Amniotic stem cell (primary cell): ENCODE data around the gene CLC.
"Not testable (repeated sequence)": the region's sequence is repeated elsewhere in the genome, so short reads cannot be mapped to it uniquely, and the experiment has no call there.

Source experiments
- DNase-seq: peaks from one replicate; lab custom pipeline; 2025; lab: John Stamatoyannopoulos, UW

CLC gene

GRCh38 chr19:39737891-39738290, at the start of gene CLC:
Gene CLC, minus strand, starts transcription at chr19:39738029. Its CDS starts 77 bp downstream, at chr19:39737952.
- no peak for DNase-seq

GRCh38 chr19:39780894-39781293, 43.1 kb upstream of the CLC start:
- no peak for DNase-seq

- DNase-seq, result no peak
Measured at GRCh38 chr19:39778763-39779162, 40.9 kb upstream of the CLC start, which contains the start of gene LEUTX. Gene LEUTX, plus strand, starts transcription at chr19:39778854. Its CDS starts 67 bp downstream, at chr19:39778921.

- no peak for DNase-seq
Measured at GRCh38 chr19:39768786-39769185, 31.0 kb upstream of the CLC start.

- no peak for DNase-seq
Measured at GRCh38 chr19:39768334-39768733, 30.5 kb upstream of the CLC start.

- DNase-seq, result peak; percentile 20
Measured at GRCh38 chr19:39765091-39766076, 27.6 kb upstream of the CLC start.

GRCh38 chr19:39761851-39762250, 24.0 kb upstream of the CLC start:
- DNase-seq, result not testable (repeated sequence)

GRCh38 chr19:39759457-39760184, 21.8 kb upstream of the CLC start:
- no peak for DNase-seq

GRCh38 chr19:39754971-39755370, 17.1 kb upstream of the CLC start:
- no peak for DNase-seq

- DNase-seq, result no peak
Measured at GRCh38 chr19:39754544-39754943, 16.7 kb upstream of the CLC start.

GRCh38 chr19:39752795-39753194, 15.0 kb upstream of the CLC start:
- DNase-seq, result no peak

GRCh38 chr19:39752390-39752789, 14.6 kb upstream of the CLC start:
- no peak for DNase-seq

GRCh38 chr19:39749981-39750380, 12.2 kb upstream of the CLC start:
- DNase-seq, result no peak

GRCh38 chr19:39746836-39747529, 9.2 kb upstream of the CLC start:
- DNase-seq, result no peak

- DNase-seq, result no peak
Measured at GRCh38 chr19:39745643-39746042, 7.8 kb upstream of the CLC start.

- no peak for DNase-seq
Measured at GRCh38 chr19:39740395-39740794, 2.6 kb upstream of the CLC start.

- no peak for DNase-seq
Measured at GRCh38 chr19:39738814-39739213, 985 bp upstream of the CLC start.

- no peak for DNase-seq
Measured at GRCh38 chr19:39737351-39737750, 478 bp downstream of the CLC start.

GRCh38 chr19:39736088-39736487, 1.7 kb downstream of the CLC start:
- DNase-seq, result no peak

- no peak for DNase-seq
Measured at GRCh38 chr19:39735688-39736087, 2.1 kb downstream of the CLC start.

- no peak for DNase-seq
Measured at GRCh38 chr19:39733841-39734240, 4.0 kb downstream of the CLC start.

GRCh38 chr19:39731685-39732084, 6.1 kb downstream of the CLC start:
- DNase-seq, result no peak
